AG08395 (cell line): ENCODE data around the gene KCNQ5.

Experiments
- DNase-seq: peaks from one replicate; pipeline ENCODE4 v3.0.0; 2012; ENCODE audit warnings: mixed read lengths, low spot score

The KCNQ5 gene

GRCh38 chr6:72676995-72677394 is 55.1 kb downstream of the KCNQ5 start:
- DNase-seq = no peak

- DNase-seq = no peak
These were observed 55.9 kb downstream of the KCNQ5 start for GRCh38 chr6:72677740-72678139.

DNA sequence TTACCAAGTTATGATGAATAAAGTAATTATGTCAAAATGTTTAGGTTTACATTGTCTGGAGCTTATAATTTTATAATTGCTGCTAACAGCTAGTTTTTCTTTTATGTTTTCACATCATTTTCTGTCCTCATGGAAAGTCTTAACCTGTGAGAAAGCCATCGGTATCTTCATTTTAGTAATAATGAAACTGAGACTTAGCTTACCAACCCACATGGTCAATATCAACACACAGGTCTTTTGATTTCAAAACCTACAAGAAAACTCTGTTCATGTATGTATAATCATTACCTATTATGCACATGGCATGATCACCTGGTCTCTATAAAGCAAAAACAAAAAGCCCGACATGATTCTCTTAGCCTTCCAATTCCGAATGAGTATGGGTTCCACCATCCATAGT is 61.9 kb downstream of the KCNQ5 start:
- DNase-seq = no peak

- peak; percentile 7 for DNase-seq
These were observed 67.5 kb downstream of the KCNQ5 start for GRCh38 chr6:72689107-72689954.

GRCh38 chr6:72691249-72691648 is 69.4 kb downstream of the KCNQ5 start:
- DNase-seq = no peak

DNA sequence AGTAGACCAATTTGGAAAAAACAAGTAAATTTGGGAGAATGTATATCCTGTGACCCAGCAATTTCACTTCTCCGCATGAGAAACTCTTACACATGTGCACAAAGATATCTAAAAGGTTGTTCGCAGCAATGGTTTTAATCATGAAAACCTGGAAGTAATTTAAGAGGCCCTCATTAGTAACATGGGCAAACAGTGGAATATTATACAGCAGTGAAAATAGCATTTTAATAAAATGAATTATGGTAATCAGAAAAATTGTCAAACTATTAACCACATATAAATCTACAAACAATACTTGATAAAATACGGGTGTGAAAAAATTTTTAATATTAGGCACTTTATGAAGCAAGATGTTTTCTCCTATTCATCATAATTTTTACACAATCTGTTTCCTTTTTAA is 74.2 kb downstream of the KCNQ5 start:
- DNase-seq = no peak

- DNase-seq = peak; percentile 10
These were observed 77.3 kb downstream of the KCNQ5 start for GRCh38 chr6:72699159-72699558.

GRCh38 chr6:72702421-72702820 is 80.6 kb downstream of the KCNQ5 start:
- DNase-seq = no peak

GRCh38 chr6:72703093-72703492 is 81.2 kb downstream of the KCNQ5 start:
- no peak for DNase-seq

GRCh38 chr6:72704979-72705378 is 83.1 kb downstream of the KCNQ5 start:
- DNase-seq = no peak

GRCh38 chr6:72709431-72709830 is 87.6 kb downstream of the KCNQ5 start:
- no peak for DNase-seq

DNA sequence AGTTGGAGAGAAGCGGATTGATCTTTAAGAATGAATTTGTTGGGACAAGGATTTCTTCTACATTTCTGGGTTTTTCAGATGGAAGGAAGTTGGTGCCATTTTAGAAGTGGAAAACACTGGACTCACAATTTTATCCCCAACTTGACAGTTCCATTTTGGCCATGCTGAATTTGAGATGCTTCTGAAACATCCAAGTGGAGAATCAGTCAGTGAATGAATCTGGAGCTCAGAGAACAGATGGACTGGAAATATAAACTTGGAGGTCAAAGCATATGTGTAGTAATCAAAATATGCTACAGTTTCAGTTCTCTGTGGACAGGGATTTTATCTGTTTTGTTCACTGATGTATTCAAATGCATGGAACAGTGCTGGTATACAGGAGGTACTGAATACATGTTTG is 89.9 kb downstream of the KCNQ5 start:
- DNase-seq = no peak

DNA sequence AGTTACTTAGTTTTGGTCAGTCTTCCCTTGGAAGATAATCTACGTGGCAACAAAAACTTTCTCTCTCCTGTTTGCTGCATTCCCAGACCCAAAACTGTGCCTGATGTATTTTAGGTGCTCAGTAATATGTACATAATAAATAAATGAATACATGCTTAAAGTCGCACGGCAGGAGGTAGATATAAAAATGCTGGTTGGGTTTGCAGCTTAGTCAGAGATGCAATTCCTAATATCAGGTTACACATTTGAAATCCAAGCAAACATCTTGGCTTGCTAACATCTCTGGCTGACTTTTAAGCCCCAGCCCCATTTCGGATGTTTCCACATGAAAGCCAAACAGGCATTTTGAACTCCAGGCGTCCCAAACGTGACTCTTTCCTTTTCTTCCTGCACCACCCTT is 91.0 kb downstream of the KCNQ5 start:
- no peak for DNase-seq

GRCh38 chr6:72715119-72715518 is 93.3 kb downstream of the KCNQ5 start:
- no peak for DNase-seq

GRCh38 chr6:72716916-72717315 is 95.1 kb downstream of the KCNQ5 start:
- no peak for DNase-seq

GRCh38 chr6:72720464-72720863 is 98.6 kb downstream of the KCNQ5 start:
- DNase-seq = no peak

GRCh38 chr6:72721346-72721745 is 99.5 kb downstream of the KCNQ5 start:
- no peak for DNase-seq

DNA sequence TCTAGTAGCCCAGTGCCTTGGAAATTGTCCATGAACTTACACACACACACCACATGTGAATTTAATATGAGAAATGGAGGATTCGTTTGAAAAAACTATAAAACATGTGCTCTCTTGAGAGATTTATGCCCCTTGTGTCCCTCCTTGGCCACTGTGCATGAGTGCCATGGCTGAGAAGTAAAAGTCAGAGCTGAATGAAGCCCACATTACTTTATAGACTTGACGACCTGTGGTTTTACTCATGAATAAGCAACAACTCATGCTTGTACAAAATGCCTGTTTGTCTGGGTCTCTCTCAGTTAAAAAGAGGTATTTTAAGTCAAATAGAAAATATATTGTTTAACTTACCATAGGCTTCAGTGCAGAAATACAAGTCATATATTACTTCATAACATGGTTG is 102.7 kb downstream of the KCNQ5 start:
- no peak for DNase-seq

- no peak for DNase-seq
These were observed 107.0 kb downstream of the KCNQ5 start for GRCh38 chr6:72728706-72729343.

GRCh38 chr6:72733045-72733444 is 111.2 kb downstream of the KCNQ5 start:
- DNase-seq = no peak

DNA sequence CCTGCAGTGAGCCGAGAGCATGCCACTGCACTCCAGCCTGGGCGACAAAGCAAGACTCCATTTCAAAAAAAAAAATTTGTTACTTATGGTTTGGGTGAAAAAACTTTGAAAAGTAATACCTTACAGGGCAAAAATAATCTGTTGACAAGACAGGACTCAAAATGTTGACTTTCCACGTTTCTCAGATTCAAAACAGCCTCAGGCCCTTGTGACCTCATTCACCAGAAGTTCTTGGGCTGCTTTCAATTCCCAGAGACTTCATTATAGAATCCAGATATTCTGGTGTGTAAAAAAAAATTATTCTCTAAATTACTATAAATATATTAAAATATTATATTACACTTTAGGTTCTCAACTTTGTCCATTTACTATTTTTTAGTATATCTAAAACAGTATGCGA is 116.2 kb downstream of the KCNQ5 start:
- no peak for DNase-seq

DNA sequence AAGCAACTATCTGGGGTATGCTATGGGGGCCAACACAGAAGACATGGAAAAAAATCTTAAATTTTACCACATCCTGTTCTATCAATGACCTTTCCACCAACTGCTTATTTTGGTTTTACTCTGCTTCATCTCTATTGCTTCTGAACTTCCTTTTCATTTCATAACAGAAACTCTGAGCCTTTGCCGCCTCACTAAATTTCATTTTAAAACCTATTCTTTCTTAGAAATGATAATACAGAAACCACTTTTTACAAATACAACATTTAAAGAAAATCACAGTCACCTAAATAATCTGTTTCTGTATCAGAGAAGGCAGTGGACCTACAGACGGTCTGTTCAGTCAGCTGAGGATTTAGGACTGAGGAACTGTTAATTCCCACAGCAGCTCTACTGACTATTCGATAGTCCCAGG is 117.5 kb downstream of the KCNQ5 start:
- no peak for DNase-seq

GRCh38 chr6:72740135-72740534 is 118.3 kb downstream of the KCNQ5 start:
- DNase-seq = no peak

GRCh38 chr6:72741083-72741482 is 119.2 kb downstream of the KCNQ5 start:
- DNase-seq = no peak
